Tibial nerve (tissue), 4 donors: ENCODE results near the gene NOC2L. TPM values are rescaled to one million over a fixed set of nuclear protein-coding genes. Genes with fewer than 3 reads are reported as not detected.
"Not testable (repeated sequence)": the region's sequence is repeated elsewhere in the genome, so short reads cannot be mapped to it uniquely, and the experiment has no call there.

Experiments
- DNase-seq, 2 donors: peaks; one replicate each; pipeline ENCODE4 v3.0.0-alpha.2; 2019; ENCODE audit warnings: low spot score in 2 of 2
- H3K27ac ChIP-seq, 4 donors: fragments of 200-600 bp; sonication (generic) in 3 of 4; one replicate each; pipeline ENCODE4 v1.5.1; 2017 to 2019; ENCODE audit warnings: mild to moderate bottlenecking in 1 of 4
- H3K27me3 ChIP-seq, 2 donors: fragments of 200-600 bp; sonication (generic) in 1 of 2; one replicate each; pipeline versions ENCODE4 v1.5.1 to v1.6.0; 2017 to 2019
- H3K36me3 ChIP-seq, 3 donors: fragments of 200-600 bp; sonication (generic); one replicate each; pipeline ENCODE4 v1.5.1; 2018 to 2019
- H3K4me1 ChIP-seq, 4 donors: fragments of 200-600 bp; sonication (generic) in 3 of 4; one replicate each; pipeline ENCODE4 v1.5.1; 2017 to 2019
- H3K4me3 ChIP-seq, 4 donors: fragments of 200-600 bp; sonication (generic) in 3 of 4; one replicate each; pipeline ENCODE4 v1.5.1; 2017 to 2019; ENCODE audit warnings: mild to moderate bottlenecking in 1 of 4, moderate library complexity in 1 of 4
- H3K9me3 ChIP-seq, 4 donors: fragments of 200-600 bp; sonication (generic) in 3 of 4; one replicate each; pipeline ENCODE4 v1.5.1; 2017 to 2019
- CTCF ChIP-seq, 5 experiments: fragments of 200-600 bp in 3 of 5; fragments of 450-650 bp in 2 of 5; sonication (generic) in 3 of 5; IDR thresholded peaks; one replicate each; pipeline ENCODE4 v1.5.1; 2016 to 2019; ENCODE audit warnings: antibody characterized with exemption in 5 of 5, mild to moderate bottlenecking in 3 of 5, moderate library complexity in 2 of 5
- EP300 ChIP-seq, 2 donors: sonication (generic); formaldehyde crosslinking; IDR thresholded peaks; one replicate each; pipeline ENCODE4 v1.6.1; 2017; ENCODE audit warnings: antibody characterized with exemption in 2 of 2, mild to moderate bottlenecking in 1 of 2
- POLR2A ChIP-seq, 2 donors: fragments of 450-650 bp; IDR thresholded peaks; one replicate each; pipeline ENCODE4 v1.6.1; 2017; ENCODE audit warnings: antibody characterized with exemption in 2 of 2, mild to moderate bottlenecking in 2 of 2, moderate library complexity in 2 of 2
- WGBS, 2 donors: methylation state at CpG; one replicate each; pipeline ENCODE4 v1.1.5; 2018; 5-methylcytosine and 5-hydroxymethylcytosine counted together
- total RNA-seq, 4 donors: library from RNA; depleted of rRNA; stranded (reverse); fragments of >200 nt; gene quantifications; one replicate each; pipeline ENCODE4 v1.1.0, GENCODE V29; 2016

The NOC2L gene
- total RNA-seq, 4 donors from 2014 or later = 28.2 to 54.0 (median 46.4) TPM

GRCh38 chr1:997713-997992, 38.6 kb upstream of the NOC2L start:
- TF ChIP-seq CTCF (IDR thresholded peaks at IDR 0.05) = no peak
- TF ChIP-seq POLR2A (IDR thresholded peaks at IDR 0.05) = no peak
- TF ChIP-seq EP300 (IDR thresholded peaks at IDR 0.05) = no peak
- H3K4me1 ChIP-seq = peaks cover 0 to 44% (median 24%) of the 10 kb centered on the region in 4 donors
- H3K27ac ChIP-seq = peak overlapping the region in 1 of 4 donors; percentile 98
- H3K27me3 ChIP-seq = peaks cover 0 to 36% of the 10 kb centered on the region in 2 donors
- DNase-seq = no peak
- peak overlapping the region in 1 of 4 donors; percentile 70 for H3K4me3 ChIP-seq
- peaks cover 0 to 5% (median 0%) of the 10 kb centered on the region in 4 donors for H3K9me3 ChIP-seq
- 40% methylated on average over 1 of the region's 3 CpGs; no CpG with 5 or more reads in 1 of the 2 donors for WGBS, 2 donors
- no peaks in the 10 kb centered on the region for H3K36me3 ChIP-seq

- TF ChIP-seq CTCF (IDR thresholded peaks at IDR 0.05) = no peak
- TF ChIP-seq EP300 (IDR thresholded peaks at IDR 0.05) = no peak
- TF ChIP-seq POLR2A (IDR thresholded peaks at IDR 0.05) = no peak
- Histone ChIP-seq H3K27ac (no peak overlapping the region), H3K4me3 (no peak overlapping the region), H3K27me3 (peaks cover 0 to 36% of the 10 kb centered on the region in 2 donors), H3K36me3 (no peaks in the 10 kb centered on the region), H3K4me1 (peaks cover 0 to 44% (median 24%) of the 10 kb centered on the region in 4 donors), H3K9me3 (peaks cover 0 to 10% (median 0%) of the 10 kb centered on the region in 4 donors)
- WGBS, 2 donors = 61 to 67% methylated on average over 22 to 24 of the region's 24 CpGs
- DNase-seq = no peak
Observed at GRCh38 chr1:996851-997712, 38.0 kb upstream of the NOC2L start.

GRCh38 chr1:995665-996633, 36.9 kb upstream of the NOC2L start:
- H3K9me3 ChIP-seq = peaks cover 0 to 21% (median 0%) of the 10 kb centered on the region in 4 donors
- peaks cover 0 to 31% of the 10 kb centered on the region in 2 donors for H3K27me3 ChIP-seq
- no peak for DNase-seq
- WGBS, 2 donors = 29 to 42% methylated on average over 18 to 21 of the region's 30 CpGs
- peaks cover 0 to 33% (median 17%) of the 10 kb centered on the region in 4 donors for H3K4me1 ChIP-seq
- H3K36me3 ChIP-seq = no peaks in the 10 kb centered on the region
- H3K27ac ChIP-seq = no peak overlapping the region
- no peak overlapping the region for H3K4me3 ChIP-seq
- no peak for TF ChIP-seq EP300 (IDR thresholded peaks at IDR 0.05)
- no peak for TF ChIP-seq POLR2A (IDR thresholded peaks at IDR 0.05)
- TF ChIP-seq CTCF (IDR thresholded peaks at IDR 0.05) = no peak

- H3K27ac ChIP-seq, H3K4me3 ChIP-seq, H3K36me3 ChIP-seq, DNase-seq: not testable (repeated sequence)
- Histone ChIP-seq H3K4me1 (peaks cover 0 to 21% (median 7%) of the 10 kb centered on the region in 4 donors), H3K27me3 (peaks cover 0 to 23% of the 10 kb centered on the region in 2 donors), H3K9me3 (peaks cover 0 to 21% (median 0%) of the 10 kb centered on the region in 4 donors)
- 86 to 94% methylated on average over 6 of the region's 6 CpGs for WGBS, 2 donors
Observed at GRCh38 chr1:994546-994945, 35.5 kb upstream of the NOC2L start.

GRCh38 chr1:993379-993995, 34.4 kb upstream of the NOC2L start:
- no peak for TF ChIP-seq EP300 (IDR thresholded peaks at IDR 0.05)
- no peak for TF ChIP-seq CTCF (IDR thresholded peaks at IDR 0.05)
- no peak for TF ChIP-seq POLR2A (IDR thresholded peaks at IDR 0.05)
- no peaks in the 10 kb centered on the region for H3K36me3 ChIP-seq
- no peak for DNase-seq
- H3K27ac ChIP-seq = no peak overlapping the region
- H3K27me3 ChIP-seq = peaks cover 0 to 18% of the 10 kb centered on the region in 2 donors
- H3K4me3 ChIP-seq = no peak overlapping the region
- 74 to 75% methylated on average over 11 to 12 of the region's 15 CpGs for WGBS, 2 donors
- peaks cover 0 to 11% (median under 1%) of the 10 kb centered on the region in 4 donors for H3K4me1 ChIP-seq
- H3K9me3 ChIP-seq = peaks cover 0 to 21% (median 0%) of the 10 kb centered on the region in 4 donors
